Subcutaneous adipose tissue (tissue), 4 donors: ENCODE data around the gene VPS8. TPM values are rescaled to one million over a fixed set of nuclear protein-coding genes. Genes with fewer than 3 reads are reported as not detected.

Experiments
- total RNA-seq, 4 donors: library from RNA; depleted of rRNA; stranded (reverse); fragments of >200 nt; gene quantifications; one replicate each; pipeline ENCODE4 v1.1.0, GENCODE V29; 2016
- TF ChIP-seq, protein P1 (sequence below): fragments of 450-650 bp; IDR thresholded peaks from one replicate; pipeline ENCODE4 v1.5.1; 2016; ENCODE audit warnings: low read depth, mild to moderate bottlenecking, control low read depth, antibody characterized with exemption, moderate library complexity

VPS8 gene
- total RNA-seq, 4 donors from 2014 or later: 60.3 to 89.4 (median 66.2) TPM

- TF ChIP-seq, protein P1, sequence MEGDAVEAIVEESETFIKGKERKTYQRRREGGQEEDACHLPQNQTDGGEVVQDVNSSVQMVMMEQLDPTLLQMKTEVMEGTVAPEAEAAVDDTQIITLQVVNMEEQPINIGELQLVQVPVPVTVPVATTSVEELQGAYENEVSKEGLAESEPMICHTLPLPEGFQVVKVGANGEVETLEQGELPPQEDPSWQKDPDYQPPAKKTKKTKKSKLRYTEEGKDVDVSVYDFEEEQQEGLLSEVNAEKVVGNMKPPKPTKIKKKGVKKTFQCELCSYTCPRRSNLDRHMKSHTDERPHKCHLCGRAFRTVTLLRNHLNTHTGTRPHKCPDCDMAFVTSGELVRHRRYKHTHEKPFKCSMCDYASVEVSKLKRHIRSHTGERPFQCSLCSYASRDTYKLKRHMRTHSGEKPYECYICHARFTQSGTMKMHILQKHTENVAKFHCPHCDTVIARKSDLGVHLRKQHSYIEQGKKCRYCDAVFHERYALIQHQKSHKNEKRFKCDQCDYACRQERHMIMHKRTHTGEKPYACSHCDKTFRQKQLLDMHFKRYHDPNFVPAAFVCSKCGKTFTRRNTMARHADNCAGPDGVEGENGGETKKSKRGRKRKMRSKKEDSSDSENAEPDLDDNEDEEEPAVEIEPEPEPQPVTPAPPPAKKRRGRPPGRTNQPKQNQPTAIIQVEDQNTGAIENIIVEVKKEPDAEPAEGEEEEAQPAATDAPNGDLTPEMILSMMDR: no peak
These were observed 1.4 kb downstream of the VPS8 start for GRCh38 chr3:184813357-184813756.

- TF ChIP-seq, protein P1: no peak
These were observed 2.2 kb downstream of the VPS8 start for GRCh38 chr3:184814214-184814613.

- TF ChIP-seq, protein P1: no peak
These were observed 3.3 kb downstream of the VPS8 start for GRCh38 chr3:184815046-184815930.

DNA sequence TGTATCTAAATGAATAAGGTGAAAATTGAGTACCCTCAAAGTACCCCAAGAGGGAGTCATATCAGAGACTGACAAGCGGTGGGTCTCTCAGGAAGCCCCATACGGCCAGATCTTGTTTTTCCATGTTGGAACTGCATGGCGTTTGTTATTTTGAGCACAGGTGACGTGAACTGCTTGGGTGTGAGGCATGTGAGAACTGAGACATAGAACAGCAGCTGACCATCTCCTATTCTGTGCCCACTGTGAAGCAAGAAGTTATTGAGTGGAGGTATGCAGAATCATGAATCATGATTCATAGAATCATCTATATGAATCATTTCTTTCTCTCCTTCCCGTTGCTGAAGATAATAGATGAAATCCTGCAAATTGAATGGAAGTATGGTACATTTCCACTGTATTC is 4.6 kb downstream of the VPS8 start:
- TF ChIP-seq, protein P1: no peak

GRCh38 chr3:184820525-184820924 is 8.6 kb downstream of the VPS8 start:
- TF ChIP-seq, protein P1: no peak

DNA sequence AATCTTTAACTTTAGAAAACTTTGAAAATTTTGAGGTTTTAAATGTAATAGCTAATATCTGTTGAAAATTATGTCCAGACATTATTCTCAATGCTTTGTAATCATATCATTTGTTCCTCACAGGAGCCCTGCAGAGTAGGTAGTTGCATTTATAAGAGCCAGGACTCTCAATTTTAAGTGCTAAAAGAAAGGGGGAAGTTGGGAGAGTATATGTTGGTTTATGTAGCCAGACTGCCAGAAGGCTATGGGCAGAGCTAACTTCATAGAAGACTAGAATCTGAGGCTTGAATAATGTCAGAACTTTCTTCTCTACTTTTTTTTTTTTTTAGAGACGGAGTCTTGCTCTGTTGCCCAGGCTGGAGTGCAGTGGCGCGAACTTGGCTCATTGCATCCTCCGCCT is 9.1 kb downstream of the VPS8 start:
- TF ChIP-seq, protein P1: no peak

GRCh38 chr3:184822081-184822480 is 10.1 kb downstream of the VPS8 start:
- TF ChIP-seq, protein P1: no peak
